Rectal smooth muscle tissue (tissue), 1 donor: ENCODE results near the gene CREM.

Experiments used
- H3K27ac ChIP-seq: one replicate; pipeline ENCODE4 v1.7.0; 2013; ENCODE audit warnings: low read depth, low read length, inconsistent platforms
- H3K27me3 ChIP-seq: one replicate; pipeline ENCODE4 v1.7.0; 2013; ENCODE audit warnings: low read length; ENCODE audit not compliant: control insufficient read depth, insufficient read depth
- H3K36me3 ChIP-seq: one replicate; pipeline ENCODE4 v1.7.0; 2013; ENCODE audit warnings: low read length; ENCODE audit not compliant: control insufficient read depth, insufficient read depth
- H3K4me1 ChIP-seq: one replicate; pipeline ENCODE4 v1.7.0; 2013; ENCODE audit warnings: low read length; ENCODE audit not compliant: control insufficient read depth, insufficient read depth
- H3K4me3 ChIP-seq: one replicate; pipeline ENCODE4 v1.7.0; 2013; ENCODE audit warnings: low read length
- H3K9ac ChIP-seq: one replicate; pipeline ENCODE4 v1.7.0; 2013; ENCODE audit warnings: low read length

CREM gene

DNA sequence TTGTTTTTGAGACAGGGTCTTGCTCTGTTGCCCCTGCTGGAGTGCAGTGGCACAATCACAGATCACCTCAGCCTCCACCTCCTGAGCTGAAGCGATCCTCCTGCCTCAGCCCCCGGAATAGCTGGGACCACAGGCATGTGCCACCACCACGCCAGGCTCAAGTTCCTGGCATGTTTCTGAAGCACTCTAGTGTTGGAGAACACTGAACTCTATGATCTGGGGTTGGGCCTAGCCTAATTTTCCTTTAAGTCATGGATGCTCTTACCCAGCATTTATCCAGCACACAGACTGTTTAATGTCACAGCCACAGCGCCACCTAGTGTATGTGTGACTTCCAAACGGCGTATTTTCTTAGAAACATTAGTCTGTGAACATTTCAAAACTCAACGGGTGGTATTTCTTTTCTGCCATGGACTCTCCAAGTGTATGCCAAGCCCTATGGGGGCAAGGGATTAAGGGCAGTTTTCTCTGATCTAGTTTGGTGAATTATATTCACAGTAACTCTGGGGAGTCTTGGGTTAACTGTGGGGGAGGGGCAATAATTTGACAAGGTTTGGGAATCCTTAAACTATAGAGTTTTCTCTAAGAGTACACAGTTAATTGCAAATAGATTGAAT is 91.8 kb downstream of the CREM start:
- Histone ChIP-seq H3K27ac (no peak overlapping the region), H3K9ac (no peak overlapping the region), H3K27me3 (no peaks in the 10 kb centered on the region), H3K36me3 (no peaks in the 10 kb centered on the region), H3K4me1 (no peaks in the 10 kb centered on the region), H3K4me3 (no peak overlapping the region)

DNA sequence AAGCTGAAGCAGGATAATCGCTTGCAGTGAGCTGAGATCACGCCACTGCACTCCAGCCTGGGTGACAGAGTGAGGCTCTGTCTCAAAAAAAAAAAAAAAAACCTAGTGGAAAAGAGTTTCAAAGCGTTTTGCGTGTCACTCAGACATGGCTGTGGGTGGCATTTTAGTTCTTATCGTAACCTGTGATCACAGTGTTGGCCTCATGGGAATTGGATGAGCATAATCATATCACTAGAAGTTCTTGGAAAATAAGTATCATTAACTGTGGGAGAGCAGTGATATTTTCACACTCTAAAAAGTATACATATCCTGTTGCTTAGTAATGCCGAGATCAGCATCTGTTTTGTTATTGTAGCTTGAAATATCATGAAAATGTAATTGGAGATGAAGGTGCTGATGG is 92.6 kb downstream of the CREM start:
- no peaks in the 10 kb centered on the region for H3K27me3 ChIP-seq
- H3K4me3 ChIP-seq: no peak overlapping the region
- no peaks in the 10 kb centered on the region for H3K36me3 ChIP-seq
- no peak overlapping the region for H3K27ac ChIP-seq
- no peaks in the 10 kb centered on the region for H3K4me1 ChIP-seq
- no peak overlapping the region for H3K9ac ChIP-seq

DNA sequence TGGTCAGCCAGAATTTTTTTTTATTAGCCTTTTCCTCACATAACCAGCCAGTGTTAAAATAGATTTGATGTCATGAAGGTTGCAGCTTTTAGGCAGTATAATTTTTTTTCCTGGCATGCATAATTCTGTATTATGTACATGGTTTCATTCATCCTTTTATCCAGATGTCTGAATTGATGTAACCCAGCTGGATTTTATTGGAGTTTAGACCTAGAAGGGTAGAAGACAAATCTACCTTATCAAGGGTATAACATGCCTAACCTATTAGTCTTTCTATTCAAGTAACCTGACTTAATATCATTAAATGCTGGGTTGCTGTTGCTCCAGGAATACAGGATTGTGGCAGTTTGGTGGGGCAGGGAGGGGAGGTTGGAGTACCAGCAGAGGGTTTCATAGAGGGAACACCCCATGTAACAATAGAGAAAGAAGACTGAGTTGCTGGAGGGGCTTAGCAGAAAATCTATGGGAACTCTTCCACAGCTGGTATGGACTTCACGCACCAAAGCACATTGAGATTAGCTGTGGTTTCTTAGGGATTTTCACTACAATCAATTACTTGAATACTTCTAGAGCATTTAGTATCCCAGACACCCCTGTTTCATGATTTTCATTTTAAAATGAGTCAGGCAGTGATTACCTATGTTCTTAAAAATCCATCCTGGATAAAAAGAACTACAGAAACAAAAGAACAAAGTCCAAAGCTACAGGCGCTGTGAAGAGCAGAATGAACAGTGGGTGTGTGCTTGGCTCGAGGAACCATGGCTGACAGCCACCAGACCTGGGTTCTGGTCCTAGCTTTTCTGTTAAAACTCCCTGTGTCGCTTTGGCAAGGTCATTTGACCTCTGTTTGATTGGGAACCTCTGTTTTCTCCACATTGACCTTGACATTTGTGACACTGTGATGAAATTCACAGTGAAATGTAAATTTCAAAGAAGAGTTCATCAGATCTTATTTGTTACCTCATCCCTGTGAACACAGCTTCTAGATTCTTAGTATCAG is 93.5 kb downstream of the CREM start:
- Histone ChIP-seq H3K27ac (no peak overlapping the region), H3K9ac (no peak overlapping the region), H3K27me3 (no peaks in the 10 kb centered on the region), H3K4me3 (no peak overlapping the region), H3K4me1 (no peaks in the 10 kb centered on the region), H3K36me3 (no peaks in the 10 kb centered on the region)

DNA sequence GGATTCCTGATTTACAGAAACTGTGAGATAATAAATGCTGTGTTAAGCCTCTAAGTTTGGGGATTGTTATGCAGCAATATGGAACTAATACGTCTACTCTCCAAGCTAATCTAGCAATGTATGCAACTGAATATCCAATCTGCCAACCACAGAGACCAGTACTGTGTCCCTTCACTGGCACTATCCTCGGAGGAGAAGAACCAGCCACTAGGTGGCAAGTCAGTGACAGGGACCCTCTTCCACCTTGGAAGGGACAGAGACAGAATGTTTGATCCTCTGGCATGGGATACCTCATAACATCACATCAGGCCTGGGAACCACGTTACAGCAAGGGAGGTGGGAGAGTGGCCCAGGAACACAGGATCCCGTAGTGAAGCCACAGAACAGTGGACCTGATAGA is 96.4 kb downstream of the CREM start:
- Histone ChIP-seq H3K27ac (no peak overlapping the region), H3K9ac (no peak overlapping the region), H3K36me3 (no peaks in the 10 kb centered on the region), H3K27me3 (no peaks in the 10 kb centered on the region), H3K4me3 (no peak overlapping the region), H3K4me1 (no peaks in the 10 kb centered on the region)

DNA sequence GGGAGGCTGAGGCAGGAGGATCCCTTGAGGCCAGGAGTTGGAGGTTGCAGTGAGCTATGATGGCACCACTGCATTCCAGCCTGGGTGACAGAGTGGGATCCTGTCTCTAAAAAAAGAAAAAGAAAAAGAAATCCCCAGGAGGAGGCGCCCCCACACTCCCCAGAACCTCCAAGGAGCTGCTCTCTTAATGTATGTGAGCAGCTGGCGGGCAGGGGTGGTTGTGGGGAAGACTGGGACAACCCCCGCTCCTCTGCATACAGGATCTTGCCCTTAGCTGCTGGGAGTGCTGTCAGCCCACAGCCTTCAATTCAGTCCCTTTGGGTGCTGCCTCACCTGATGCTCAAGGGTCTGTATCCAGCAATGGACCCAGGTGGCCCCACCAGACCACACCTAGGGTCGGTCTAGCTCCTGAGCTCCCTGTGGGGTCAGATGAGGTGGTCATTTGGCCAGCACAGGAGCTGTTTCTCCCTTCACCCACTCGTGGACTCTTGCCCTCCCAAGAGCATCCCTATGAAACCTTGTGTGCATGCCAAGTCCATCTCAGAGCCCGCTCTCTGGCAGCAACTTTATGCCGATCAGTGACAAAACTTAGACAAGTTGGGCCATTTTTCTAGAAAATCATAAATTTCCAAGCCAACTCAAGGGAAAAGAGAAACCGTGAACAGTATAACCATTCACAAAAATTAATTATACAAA is 97.5 kb downstream of the CREM start:
- H3K4me3 ChIP-seq: no peak overlapping the region
- H3K9ac ChIP-seq: no peak overlapping the region
- H3K36me3 ChIP-seq: no peaks in the 10 kb centered on the region
- no peaks in the 10 kb centered on the region for H3K4me1 ChIP-seq
- H3K27me3 ChIP-seq: no peaks in the 10 kb centered on the region
- H3K27ac ChIP-seq: no peak overlapping the region

DNA sequence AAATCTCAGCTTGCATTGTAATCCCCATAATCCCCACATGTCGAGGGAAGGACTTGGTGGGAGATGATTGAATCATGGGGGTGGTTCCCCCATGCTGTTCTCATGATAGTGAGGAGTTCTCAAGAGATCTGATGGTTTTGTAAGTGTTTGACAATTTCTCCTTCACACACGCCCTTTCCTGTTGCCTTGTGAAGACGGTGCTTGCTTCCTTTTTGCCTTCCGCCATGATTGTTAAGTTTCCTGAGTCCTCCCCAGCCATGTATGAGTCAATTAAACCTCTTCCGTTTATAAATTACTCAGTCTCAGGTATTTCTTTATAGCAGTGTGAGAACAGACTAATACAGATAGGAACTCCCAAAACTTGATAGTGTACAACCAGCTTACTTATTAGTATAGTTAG is 98.6 kb downstream of the CREM start:
- no peak overlapping the region for H3K27ac ChIP-seq
- H3K9ac ChIP-seq: no peak overlapping the region
- no peaks in the 10 kb centered on the region for H3K36me3 ChIP-seq
- H3K4me1 ChIP-seq: no peaks in the 10 kb centered on the region
- no peaks in the 10 kb centered on the region for H3K27me3 ChIP-seq
- H3K4me3 ChIP-seq: no peak overlapping the region

DNA sequence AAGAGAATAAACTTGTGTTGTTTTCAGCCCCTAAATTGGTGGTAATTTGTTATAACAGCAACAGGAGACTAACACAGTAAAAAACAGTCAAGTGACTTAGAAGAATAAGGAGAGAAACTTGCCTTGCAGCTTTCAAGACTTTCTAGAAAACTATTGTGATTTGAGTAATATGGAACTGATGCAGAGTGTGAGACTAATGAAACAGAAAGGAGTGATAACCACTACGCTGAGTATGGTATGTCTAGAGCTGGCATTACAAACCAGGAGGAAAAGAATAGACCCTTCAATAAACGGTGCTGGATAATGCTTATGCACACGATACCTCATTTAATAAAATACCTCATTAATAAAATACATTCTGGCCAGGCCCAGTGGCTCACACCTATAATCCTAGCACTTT is 99.9 kb downstream of the CREM start:
- no peak overlapping the region for H3K4me3 ChIP-seq
- H3K9ac ChIP-seq: no peak overlapping the region
- H3K4me1 ChIP-seq: no peaks in the 10 kb centered on the region

DNA sequence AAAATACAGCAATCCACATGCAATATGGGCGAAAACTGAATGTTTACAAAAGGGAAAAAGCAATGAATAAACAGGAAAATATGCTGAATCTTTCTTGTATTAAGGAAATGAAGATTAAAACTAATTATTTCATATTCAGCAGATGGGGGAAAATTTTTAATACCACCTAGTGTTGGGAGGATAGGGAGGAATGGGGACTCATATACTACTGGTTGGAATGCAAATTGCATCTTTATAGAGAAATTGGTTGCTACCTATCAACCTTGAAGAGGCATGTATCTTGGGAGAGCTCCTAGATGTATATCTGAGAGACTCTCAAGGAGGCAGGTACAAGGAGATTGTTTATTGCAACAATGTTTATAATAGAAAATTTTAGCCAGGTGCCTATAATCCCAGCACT is 101.4 kb downstream of the CREM start:
- H3K27ac ChIP-seq: no peak overlapping the region
- H3K4me3 ChIP-seq: no peak overlapping the region
- H3K36me3 ChIP-seq: no peaks in the 10 kb centered on the region
- no peaks in the 10 kb centered on the region for H3K27me3 ChIP-seq
- H3K9ac ChIP-seq: no peak overlapping the region
- H3K4me1 ChIP-seq: no peaks in the 10 kb centered on the region

More for the DNA sequence above, 99.9 kb downstream of the CREM start:
- H3K27ac ChIP-seq: no peak overlapping the region
- no peaks in the 10 kb centered on the region for H3K36me3 ChIP-seq
- no peaks in the 10 kb centered on the region for H3K27me3 ChIP-seq

DNA sequence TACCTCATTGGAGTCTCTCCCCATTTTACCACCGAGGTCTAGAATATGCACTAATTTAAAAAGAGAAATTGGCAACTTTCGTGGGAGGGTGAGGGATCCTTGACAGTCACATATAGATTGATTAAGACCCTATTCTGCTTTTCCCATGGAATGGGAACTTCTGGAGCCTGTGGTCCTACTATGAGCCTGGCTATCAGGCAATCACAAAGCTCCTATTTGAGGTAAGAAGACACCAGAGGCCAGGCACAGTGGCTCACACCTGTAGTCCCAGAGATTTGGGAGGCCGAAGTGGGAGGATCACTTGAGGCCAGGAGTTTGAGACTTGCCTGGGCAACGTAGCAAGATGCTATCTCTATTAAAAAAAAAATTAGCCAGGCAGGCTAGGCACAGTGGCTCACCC is 105.0 kb downstream of the CREM start:
- no peak overlapping the region for H3K27ac ChIP-seq
- no peaks in the 10 kb centered on the region for H3K36me3 ChIP-seq
- H3K27me3 ChIP-seq: no peaks in the 10 kb centered on the region
- no peak overlapping the region for H3K9ac ChIP-seq
- no peak overlapping the region for H3K4me3 ChIP-seq
- no peaks in the 10 kb centered on the region for H3K4me1 ChIP-seq

DNA sequence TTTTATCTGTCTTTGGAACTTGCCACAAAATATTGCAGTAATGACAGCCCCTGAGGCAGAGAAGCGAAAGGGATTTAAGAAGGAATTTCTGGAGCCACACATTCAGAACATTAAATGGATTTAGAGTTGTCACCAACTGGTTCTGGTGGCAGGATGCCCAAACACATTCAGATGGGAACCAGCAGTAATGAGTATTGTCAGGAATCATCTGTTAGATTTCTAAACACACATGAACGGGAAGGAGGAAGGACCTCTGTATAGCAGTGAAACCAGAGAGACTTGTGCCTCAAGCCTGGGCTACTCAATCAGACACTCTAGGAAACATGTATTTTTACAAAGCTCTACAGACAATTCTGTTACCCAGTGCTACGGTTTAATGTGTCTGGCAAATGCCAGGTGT is 105.9 kb downstream of the CREM start:
- Histone ChIP-seq H3K4me1 (no peaks in the 10 kb centered on the region), H3K27me3 (no peaks in the 10 kb centered on the region), H3K27ac (no peak overlapping the region), H3K4me3 (no peak overlapping the region), H3K36me3 (no peaks in the 10 kb centered on the region), H3K9ac (no peak overlapping the region)

DNA sequence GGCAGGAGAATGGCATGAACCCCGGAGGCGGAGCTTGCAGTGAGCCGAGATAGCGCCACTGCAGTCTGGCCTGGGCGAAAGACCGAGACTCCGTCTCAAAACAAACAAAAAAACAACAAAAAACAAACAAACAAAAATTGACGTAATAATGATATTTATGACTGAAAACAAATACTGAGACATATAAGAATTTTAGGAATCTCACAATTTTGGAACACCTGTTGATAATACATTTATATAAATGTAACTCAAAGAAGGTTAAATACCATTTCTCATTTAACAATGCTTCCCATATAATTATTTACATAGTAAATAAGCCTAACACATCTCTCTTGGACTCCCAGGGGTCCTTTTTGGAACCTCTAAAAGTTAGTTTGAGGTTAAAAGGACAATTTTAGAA is 107.4 kb downstream of the CREM start:
- H3K4me3 ChIP-seq: no peak overlapping the region
- no peaks in the 10 kb centered on the region for H3K36me3 ChIP-seq
- no peaks in the 10 kb centered on the region for H3K4me1 ChIP-seq
- no peak overlapping the region for H3K27ac ChIP-seq
- H3K9ac ChIP-seq: no peak overlapping the region
- H3K27me3 ChIP-seq: no peaks in the 10 kb centered on the region

DNA sequence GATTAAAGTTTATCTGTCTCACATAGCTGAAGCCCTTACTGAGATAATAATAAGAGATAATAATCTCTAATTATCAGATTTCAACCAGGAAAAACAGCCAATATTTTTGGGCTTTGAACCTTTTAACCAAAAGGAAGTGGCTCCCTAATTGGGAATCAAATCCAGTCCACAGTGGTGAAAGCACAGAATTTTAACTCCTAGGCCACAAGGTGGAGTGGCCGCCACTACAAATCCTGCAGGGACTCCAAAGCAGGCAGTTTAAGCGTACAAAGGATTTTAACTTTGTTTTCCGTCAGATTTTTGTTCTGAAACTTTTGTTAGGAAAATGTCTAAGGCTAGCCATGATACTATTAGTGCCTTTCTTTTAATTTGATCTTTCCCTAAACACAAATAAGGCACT is 110.1 kb downstream of the CREM start:
- no peaks in the 10 kb centered on the region for H3K4me1 ChIP-seq
- no peaks in the 10 kb centered on the region for H3K27me3 ChIP-seq

More for the DNA sequence above, 110.1 kb downstream of the CREM start:
- Histone ChIP-seq H3K36me3 (no peaks in the 10 kb centered on the region), H3K27ac (no peak overlapping the region), H3K4me3 (no peak overlapping the region), H3K9ac (no peak overlapping the region)
